ENCODE data around the gene ADAM19. TPM values are rescaled to one million over a fixed set of nuclear protein-coding genes. Genes with fewer than 3 reads are reported as not detected.

ADAM19 gene
- total and polyA plus RNA-seq, 2 donors (not counting 1 experiment from before 2014, with no cell fraction given), result 13.0 to 65.2 TPM

DNA sequence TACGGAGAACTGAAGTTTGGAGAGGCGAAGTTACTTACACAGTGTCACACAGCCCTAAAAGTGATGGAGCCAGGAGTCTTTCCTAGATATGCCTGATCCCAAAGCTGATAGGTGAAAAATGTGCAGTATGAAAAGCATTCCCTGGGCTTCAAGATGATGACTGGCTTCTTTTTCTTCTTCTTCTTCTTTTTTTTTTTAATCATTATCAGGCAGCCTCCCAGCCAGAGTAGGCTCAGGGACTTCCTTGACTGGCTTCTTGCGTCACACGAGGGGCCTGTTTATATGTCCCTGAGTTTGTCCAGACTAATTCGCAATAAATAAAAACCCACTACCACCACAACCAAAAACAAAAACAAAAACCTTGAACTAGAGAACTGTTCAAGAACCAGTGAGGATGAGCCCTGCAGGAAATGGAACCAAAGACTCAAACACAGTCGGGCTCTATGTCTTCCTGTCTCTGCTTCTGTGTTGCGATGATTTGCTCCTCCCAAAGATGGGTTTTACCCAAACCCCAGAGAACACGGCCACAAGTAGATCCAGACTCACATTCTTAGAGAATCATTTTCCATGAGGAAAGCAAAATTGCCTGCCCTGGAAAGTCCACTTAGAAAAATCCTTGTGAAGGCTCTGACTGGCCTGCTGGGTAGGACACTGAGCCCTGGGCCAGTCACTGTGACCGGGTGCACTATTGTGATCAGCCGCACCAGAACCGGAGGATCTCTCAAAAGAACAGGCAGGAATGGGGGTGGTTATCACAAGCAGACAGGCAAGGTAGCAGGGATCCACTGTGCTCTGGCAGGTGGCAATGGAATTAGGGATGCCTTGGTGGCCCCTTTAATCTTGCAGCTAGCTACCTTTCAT, 38.0 kb upstream of the ADAM19 start:
- H3K4me2 ChIP-seq (ENCODE audit: extremely low read depth, insufficient read depth, low read length), result no peak overlapping the region
- H3K4me1 ChIP-seq (ENCODE audit: control insufficient read depth, extremely low read depth, insufficient read depth, low read length), result no peaks in the 10 kb centered on the region
- no peaks in the 10 kb centered on the region for H3K9me3 ChIP-seq (ENCODE audit: control insufficient read depth, insufficient read depth, low read depth, low read length)
- H2AFZ ChIP-seq (ENCODE audit: low read length), result no peak overlapping the region
- peak in 1 of 2 donors; percentile 43 for DNase-seq (ENCODE audit: low read depth in 2 of 2)
- no peaks in the 10 kb centered on the region for H3K36me3 ChIP-seq (ENCODE audit: control insufficient read depth, insufficient read depth, low read length)
- no peak overlapping the region for H3K27ac ChIP-seq (ENCODE audit: insufficient read depth, low read length)
- no peaks in the 10 kb centered on the region for H3K27me3 ChIP-seq (ENCODE audit: control insufficient read depth, insufficient read depth, low read length)
- TF ChIP-seq EZH2 (IDR thresholded peaks at IDR 0.05; ENCODE audit: low read length, missing control alignments), result no peak
- TF ChIP-seq, protein P1, sequence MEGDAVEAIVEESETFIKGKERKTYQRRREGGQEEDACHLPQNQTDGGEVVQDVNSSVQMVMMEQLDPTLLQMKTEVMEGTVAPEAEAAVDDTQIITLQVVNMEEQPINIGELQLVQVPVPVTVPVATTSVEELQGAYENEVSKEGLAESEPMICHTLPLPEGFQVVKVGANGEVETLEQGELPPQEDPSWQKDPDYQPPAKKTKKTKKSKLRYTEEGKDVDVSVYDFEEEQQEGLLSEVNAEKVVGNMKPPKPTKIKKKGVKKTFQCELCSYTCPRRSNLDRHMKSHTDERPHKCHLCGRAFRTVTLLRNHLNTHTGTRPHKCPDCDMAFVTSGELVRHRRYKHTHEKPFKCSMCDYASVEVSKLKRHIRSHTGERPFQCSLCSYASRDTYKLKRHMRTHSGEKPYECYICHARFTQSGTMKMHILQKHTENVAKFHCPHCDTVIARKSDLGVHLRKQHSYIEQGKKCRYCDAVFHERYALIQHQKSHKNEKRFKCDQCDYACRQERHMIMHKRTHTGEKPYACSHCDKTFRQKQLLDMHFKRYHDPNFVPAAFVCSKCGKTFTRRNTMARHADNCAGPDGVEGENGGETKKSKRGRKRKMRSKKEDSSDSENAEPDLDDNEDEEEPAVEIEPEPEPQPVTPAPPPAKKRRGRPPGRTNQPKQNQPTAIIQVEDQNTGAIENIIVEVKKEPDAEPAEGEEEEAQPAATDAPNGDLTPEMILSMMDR (conservative IDR thresholded peaks at IDR 0.05 in 1 of 2, IDR thresholded peaks at IDR 0.05 in 1 of 2; ENCODE audit: low read depth in 1 of 2, low read length in 2 of 2), result no peak
- H3K9ac ChIP-seq (ENCODE audit: insufficient read depth, low read length), result no peak overlapping the region
- H3K4me3 ChIP-seq (replicated peaks in 1 of 4; ENCODE audit: control extremely low read depth in 1 of 4, insufficient read depth in 1 of 4, low read depth in 3 of 4, low read length in 4 of 4), result no peak overlapping the region
- no peaks in the 10 kb centered on the region for H4K20me1 ChIP-seq (ENCODE audit: control insufficient read depth, extremely low read depth, insufficient read depth, low read length)
- H3K79me2 ChIP-seq (ENCODE audit: control insufficient read depth, insufficient read depth, low read length), result no peaks in the 10 kb centered on the region

DNA sequence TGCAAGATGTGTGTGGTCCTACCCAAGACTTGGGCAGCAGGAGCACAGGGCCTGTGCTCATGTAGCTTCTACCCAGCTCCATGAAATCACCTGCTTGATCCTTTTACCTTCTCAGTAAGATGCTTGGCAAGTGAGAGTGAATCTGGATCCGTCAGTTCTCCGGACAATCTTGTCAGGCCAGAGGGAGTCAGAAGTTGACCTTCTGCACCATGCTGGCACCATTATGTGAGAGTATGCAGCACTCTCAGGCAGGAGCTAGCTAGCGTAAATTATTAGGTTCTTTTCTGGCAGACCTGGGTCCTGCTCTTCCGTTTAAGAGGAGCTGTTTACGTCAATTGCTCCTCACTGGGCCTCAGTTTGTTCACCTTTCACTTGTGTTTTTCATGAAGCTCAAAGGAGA, 37.0 kb upstream of the ADAM19 start:
- H3K9me3 ChIP-seq (ENCODE audit: control insufficient read depth, insufficient read depth, low read depth, low read length), result no peaks in the 10 kb centered on the region
- H3K4me2 ChIP-seq (ENCODE audit: extremely low read depth, insufficient read depth, low read length), result no peak overlapping the region
- H3K4me1 ChIP-seq (ENCODE audit: control insufficient read depth, extremely low read depth, insufficient read depth, low read length), result no peaks in the 10 kb centered on the region
- no peaks in the 10 kb centered on the region for H3K27me3 ChIP-seq (ENCODE audit: control insufficient read depth, insufficient read depth, low read length)
- H3K36me3 ChIP-seq (ENCODE audit: control insufficient read depth, insufficient read depth, low read length), result no peaks in the 10 kb centered on the region
- H3K27ac ChIP-seq (ENCODE audit: insufficient read depth, low read length), result no peak overlapping the region
- H3K79me2 ChIP-seq (ENCODE audit: control insufficient read depth, insufficient read depth, low read length), result no peaks in the 10 kb centered on the region
- no peaks in the 10 kb centered on the region for H4K20me1 ChIP-seq (ENCODE audit: control insufficient read depth, extremely low read depth, insufficient read depth, low read length)
- no peak for TF ChIP-seq EZH2 (IDR thresholded peaks at IDR 0.05; ENCODE audit: low read length, missing control alignments)
- TF ChIP-seq, protein P1 (conservative IDR thresholded peaks at IDR 0.05 in 1 of 2, IDR thresholded peaks at IDR 0.05 in 1 of 2; ENCODE audit: low read depth in 1 of 2, low read length in 2 of 2), result no peak
- H3K9ac ChIP-seq (ENCODE audit: insufficient read depth, low read length), result no peak overlapping the region
- no peak overlapping the region for H3K4me3 ChIP-seq (replicated peaks in 1 of 4; ENCODE audit: control extremely low read depth in 1 of 4, insufficient read depth in 1 of 4, low read depth in 3 of 4, low read length in 4 of 4)
- no peak overlapping the region for H2AFZ ChIP-seq (ENCODE audit: low read length)
- DNase-seq (ENCODE audit: low read depth in 2 of 2), result no peak

DNA sequence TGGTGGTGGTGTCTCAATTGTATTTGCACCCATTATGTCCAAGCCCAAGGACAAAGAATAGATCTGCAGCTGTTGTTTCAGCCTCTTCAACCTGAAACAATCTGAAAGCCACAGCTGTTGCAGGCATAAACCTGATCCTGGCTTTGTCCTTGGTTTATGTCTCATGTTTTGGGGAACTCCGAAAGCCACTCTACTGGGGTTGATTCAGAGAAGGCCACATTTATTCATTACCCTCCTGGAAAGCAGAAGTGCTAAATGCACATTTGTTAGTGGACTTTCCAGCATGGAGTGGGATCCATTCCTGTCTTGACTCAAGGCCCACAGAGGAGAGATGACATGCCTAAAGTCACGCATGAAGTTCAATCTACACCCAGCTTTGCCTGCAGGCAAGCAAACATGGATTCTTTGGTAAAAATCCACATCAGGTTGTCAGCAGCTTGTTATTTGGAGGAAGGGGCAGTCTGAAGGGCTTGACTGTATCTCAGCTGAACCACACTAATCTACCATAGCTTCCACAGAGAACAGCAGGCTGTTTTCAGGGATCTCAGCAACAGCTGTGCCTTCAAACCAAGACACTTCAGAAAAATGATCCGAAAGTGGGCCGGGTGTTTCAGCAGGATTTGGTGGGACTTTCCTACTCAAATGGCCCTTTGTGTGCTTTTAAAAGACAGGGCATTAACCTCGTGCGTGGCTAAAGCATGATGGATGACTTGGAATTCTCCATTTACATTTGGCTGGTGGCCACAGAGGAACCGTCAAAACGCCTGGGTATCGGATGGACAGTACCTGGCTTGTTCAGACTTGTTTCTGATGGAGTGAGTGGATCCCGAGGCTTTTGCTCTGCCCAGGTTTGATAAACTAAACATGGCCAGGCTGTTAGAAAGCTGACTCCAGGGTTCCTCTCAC, 36.2 kb upstream of the ADAM19 start:
- Histone ChIP-seq H3K79me2 (ENCODE audit: control insufficient read depth, insufficient read depth, low read length) (no peaks in the 10 kb centered on the region), H3K9me3 (ENCODE audit: control insufficient read depth, insufficient read depth, low read depth, low read length) (no peaks in the 10 kb centered on the region), H3K36me3 (ENCODE audit: control insufficient read depth, insufficient read depth, low read length) (no peaks in the 10 kb centered on the region), H3K9ac (ENCODE audit: insufficient read depth, low read length) (no peak overlapping the region), H3K27me3 (ENCODE audit: control insufficient read depth, insufficient read depth, low read length) (no peaks in the 10 kb centered on the region), H3K4me1 (ENCODE audit: control insufficient read depth, extremely low read depth, insufficient read depth, low read length) (no peaks in the 10 kb centered on the region), H3K27ac (ENCODE audit: insufficient read depth, low read length) (no peak overlapping the region), H4K20me1 (ENCODE audit: control insufficient read depth, extremely low read depth, insufficient read depth, low read length) (no peaks in the 10 kb centered on the region), H2AFZ (ENCODE audit: low read length) (no peak overlapping the region), H3K4me2 (ENCODE audit: extremely low read depth, insufficient read depth, low read length) (no peak overlapping the region), H3K4me3 (replicated peaks in 1 of 4; ENCODE audit: control extremely low read depth in 1 of 4, insufficient read depth in 1 of 4, low read depth in 3 of 4, low read length in 4 of 4) (no peak overlapping the region)
- no peak for TF ChIP-seq EZH2 (IDR thresholded peaks at IDR 0.05; ENCODE audit: low read length, missing control alignments)
- TF ChIP-seq, protein P1 (conservative IDR thresholded peaks at IDR 0.05 in 1 of 2, IDR thresholded peaks at IDR 0.05 in 1 of 2; ENCODE audit: low read depth in 1 of 2, low read length in 2 of 2), result no peak
- peak; percentile 6 to 67 for DNase-seq (ENCODE audit: low read depth in 2 of 2)
